GM19238 (cell line): Measurements from ENCODE around the gene QRFP.

Experiments used
- DNase-seq: peaks from one replicate; pipeline ENCODE4 v3.0.0; 2011; ENCODE audit warnings: low spot score; ENCODE audit not compliant: insufficient read length

The QRFP gene

DNA sequence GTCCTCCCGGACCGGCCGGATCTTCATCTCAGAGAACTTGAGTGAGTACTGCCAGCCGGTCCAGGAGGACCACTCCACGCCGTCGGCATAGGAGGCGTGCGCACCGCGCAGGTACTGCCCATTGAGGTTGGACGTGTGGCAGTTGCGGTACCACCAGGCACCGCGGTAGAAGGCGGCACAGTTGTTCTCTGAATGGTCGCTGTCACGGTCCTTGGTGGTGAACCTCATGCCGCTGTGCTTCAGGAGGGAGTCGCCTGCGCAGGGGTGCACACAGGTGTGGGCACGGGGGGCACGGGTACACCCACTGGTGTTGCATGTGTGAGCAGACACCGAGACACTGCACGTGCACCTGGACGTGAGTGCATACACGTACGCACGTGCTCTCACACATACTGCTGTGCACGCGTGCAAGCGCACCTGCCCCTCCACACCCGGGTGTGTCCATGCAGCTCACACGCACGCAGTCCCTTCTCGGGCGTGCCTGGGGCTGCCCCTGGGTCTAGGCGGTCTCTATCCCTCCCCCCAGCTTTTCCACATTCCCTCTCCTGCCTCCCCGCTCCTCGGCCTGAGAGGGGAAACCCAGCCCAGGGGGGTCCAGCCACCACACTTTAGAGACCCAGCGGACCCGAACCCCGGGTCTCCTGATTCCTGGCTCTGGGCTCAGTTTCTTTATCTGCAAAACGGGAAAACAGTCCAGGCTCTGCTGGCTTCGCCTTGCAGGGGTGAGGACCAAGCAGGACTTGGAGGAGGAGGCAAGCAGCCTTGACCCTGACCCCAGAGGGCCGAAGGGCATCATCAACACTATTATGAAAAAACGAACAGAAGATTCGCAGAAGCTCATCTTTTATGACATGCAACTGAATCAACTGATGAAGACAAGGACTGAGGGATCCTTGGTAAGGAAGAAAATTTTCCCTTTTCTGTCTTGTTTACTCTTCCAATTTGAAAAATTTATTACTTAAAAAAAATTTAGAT is 7.7 kb upstream of the QRFP start:
- DNase-seq: no peak

GRCh38 chr9:130903194-130904069 is 6.8 kb upstream of the QRFP start:
- DNase-seq: no peak

DNA sequence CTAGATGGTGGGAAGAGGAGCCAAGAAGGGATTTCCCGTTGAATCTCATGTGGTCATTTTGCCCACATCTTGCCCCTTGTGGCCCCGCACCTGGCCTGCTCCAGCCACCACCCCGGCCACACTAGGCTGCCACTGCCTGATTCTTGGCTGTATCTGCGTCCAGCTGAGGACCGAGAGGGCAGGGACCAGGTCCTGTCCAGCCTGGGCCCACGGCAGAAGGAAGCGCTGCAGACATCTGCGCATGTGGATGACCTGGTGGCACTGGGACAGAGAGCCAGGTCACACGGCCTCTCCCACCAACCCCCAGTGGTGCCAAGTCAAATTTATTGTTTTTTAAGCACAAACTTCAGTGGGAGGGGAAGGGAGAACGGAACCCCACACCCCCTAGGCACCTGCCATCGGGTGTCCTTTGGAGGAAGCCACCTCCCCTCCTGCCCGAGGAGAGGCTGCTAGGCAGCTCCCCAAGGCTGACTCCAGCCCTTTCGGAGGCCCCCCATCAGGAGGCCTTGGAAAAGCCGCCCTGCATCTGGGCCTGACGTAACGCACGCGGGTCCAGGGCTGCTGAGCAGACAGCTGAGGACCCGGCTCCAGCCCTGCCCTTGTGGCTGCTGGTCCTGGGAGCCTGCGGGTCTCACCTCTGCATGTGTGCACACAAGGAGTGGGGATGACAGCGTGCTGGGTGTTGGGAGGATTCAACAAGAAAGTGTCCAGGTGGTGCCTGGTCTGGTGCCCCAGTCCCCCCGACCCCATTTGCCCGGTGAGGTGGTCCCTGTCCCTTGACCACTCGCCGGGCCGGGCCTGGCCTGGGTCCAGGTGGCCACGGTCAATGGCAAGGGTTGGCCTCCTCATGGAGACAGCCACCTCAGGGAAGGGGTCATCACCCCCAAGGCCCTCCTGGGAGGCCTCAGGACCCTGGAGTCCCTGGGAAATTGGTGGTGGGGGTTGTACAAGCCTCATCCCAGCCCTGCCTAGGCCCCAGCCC is 5.9 kb upstream of the QRFP start:
- DNase-seq: no peak

DNA sequence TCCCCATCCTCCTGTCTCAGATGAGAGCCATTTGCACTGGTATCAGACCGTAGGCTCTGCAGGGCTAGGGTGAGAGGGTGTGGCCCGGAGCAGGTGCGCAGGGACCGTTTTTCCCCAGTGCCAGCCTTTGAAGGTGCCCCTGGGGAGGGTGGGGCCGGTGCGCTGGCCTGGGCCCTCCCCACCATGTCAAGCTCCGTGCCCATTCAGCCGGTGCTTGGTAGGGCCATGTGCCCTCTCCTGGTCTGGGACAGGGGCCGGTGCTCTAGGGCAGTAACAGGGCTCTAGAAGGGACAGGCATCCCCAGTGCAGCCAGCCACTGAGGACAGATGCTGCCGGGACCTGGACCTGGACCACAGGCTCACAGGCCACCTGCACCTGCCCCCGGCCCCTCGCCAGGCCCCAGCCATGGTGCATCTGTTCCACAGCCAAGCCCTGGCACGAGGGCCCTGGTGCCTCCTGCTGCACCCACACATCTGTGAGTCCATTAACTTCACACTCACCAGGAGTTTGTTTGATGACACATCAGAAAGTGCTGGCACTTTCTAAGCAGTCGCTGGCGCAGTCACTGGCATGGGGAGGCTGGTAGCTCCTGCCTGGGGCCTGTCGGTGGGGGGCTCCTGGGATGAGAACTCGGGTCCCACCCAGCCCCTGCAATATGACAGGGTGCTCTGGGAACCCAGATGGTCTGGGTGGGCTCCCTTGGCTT is 5.0 kb upstream of the QRFP start:
- no peak for DNase-seq

- no peak for DNase-seq
Observed at GRCh38 chr9:130900701-130901497, 4.3 kb upstream of the QRFP start.

- DNase-seq: no peak
Observed at GRCh38 chr9:130899051-130899748, 2.6 kb upstream of the QRFP start.

GRCh38 chr9:130898552-130898852 is 1.9 kb upstream of the QRFP start:
- DNase-seq: no peak

GRCh38 chr9:130897848-130898551 is 1.4 kb upstream of the QRFP start:
- no peak for DNase-seq

DNA sequence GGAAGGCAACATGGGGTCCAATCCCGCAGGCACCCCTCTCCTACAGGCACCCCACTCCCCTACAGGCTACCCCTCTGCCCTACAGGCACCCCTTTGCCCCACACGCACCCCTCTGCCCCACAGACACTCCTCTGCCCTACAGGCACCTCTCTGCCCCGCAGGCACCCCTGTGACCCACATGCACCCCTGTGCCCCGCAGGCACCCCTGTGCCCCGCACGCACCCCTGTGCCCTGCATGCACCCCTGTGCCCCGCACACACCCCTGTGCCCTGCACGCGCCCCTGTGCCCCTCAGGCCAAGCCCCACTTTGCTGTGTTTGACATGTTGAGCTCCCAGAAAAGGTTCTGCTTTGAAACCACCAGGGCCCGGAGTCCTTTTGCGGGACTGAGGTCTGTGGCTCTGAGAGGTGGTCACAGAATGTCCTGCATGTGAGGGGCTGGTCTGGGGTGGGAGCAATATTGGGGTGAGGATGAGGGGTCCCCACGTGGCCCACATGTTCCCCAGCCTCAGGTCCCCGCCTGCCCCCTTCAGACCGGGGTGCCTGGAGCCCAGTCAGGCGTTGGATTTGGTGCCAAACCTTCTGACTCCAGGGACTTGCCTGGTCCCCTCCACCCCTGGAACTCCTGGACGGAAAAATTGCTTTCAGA is 616 bp upstream of the QRFP start:
- no peak for DNase-seq

DNA sequence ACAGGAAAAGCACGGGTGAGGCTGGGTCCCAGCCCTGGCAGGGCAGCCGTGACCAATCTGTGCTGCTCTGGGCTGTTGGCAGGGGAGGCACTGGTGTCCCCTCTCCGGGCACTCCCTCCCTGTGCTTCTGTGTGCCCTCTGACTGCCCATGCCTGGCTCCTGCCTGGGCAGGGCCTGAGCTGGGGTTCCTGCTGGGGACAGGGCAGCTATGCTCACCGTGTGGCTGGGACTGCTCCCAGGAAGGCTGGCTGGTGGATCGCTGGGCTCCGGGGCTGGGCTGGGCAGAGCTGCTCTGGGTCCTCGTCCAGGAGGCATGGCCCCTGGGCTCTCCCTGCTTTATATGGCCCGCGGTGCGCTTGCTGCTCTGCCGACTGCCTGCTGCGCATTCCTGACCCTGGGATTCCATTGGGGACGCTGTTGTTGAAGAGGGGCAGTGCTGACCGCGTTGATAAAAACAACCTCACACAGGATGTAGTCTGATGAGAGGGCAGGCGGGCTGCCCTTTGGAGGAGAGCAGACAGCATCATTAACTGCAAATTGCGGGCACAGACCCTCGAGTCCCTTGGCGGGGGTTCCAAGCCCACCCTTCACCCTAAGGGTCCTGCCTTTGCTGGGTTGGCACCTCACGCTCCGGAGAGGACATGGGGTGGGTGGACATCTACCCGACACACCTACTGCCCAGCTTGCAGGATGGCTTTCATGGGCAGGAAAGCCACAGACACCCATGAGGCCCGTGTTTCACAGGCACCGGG is 955 bp downstream of the QRFP start:
- no peak for DNase-seq

- DNase-seq: no peak
Observed at GRCh38 chr9:130895038-130895437, 1.6 kb downstream of the QRFP start.

GRCh38 chr9:130894546-130894945 is 2.1 kb downstream of the QRFP start:
- DNase-seq: no peak

GRCh38 chr9:130893341-130894101 is 3.1 kb downstream of the QRFP start:
- no peak for DNase-seq

GRCh38 chr9:130892477-130893304 is 3.9 kb downstream of the QRFP start:
- no peak for DNase-seq

- DNase-seq: no peak
Observed at GRCh38 chr9:130891688-130892476, 4.7 kb downstream of the QRFP start.
